Measurements from ENCODE around the gene NDUFS4.
"Not testable (repeated sequence)": the region's sequence is repeated elsewhere in the genome, so short reads cannot be mapped to it uniquely, and the experiment has no call there.

NDUFS4 gene

GRCh38 chr5:53674121-53674520, 113.7 kb downstream of the NDUFS4 start:
- DNase-seq: no peak

- no peak for DNase-seq
These were observed 117.2 kb downstream of the NDUFS4 start for GRCh38 chr5:53677632-53678031.

- DNase-seq: no peak
These were observed 118.7 kb downstream of the NDUFS4 start for GRCh38 chr5:53678981-53679660.

- no peak for DNase-seq
These were observed 120.6 kb downstream of the NDUFS4 start for GRCh38 chr5:53681079-53681478.

GRCh38 chr5:53691014-53691413, 130.6 kb downstream of the NDUFS4 start:
- DNase-seq: no peak

- DNase-seq: no peak
These were observed 134.1 kb downstream of the NDUFS4 start for GRCh38 chr5:53694520-53695022.

- not testable (repeated sequence) for DNase-seq
These were observed 150.0 kb downstream of the NDUFS4 start for GRCh38 chr5:53710405-53710804.

GRCh38 chr5:53712327-53712726, 151.9 kb downstream of the NDUFS4 start:
- DNase-seq: no peak

GRCh38 chr5:53713978-53714666, 153.7 kb downstream of the NDUFS4 start:
- DNase-seq: no peak

GRCh38 chr5:53714667-53715010, 154.2 kb downstream of the NDUFS4 start:
- no peak for DNase-seq

GRCh38 chr5:53726121-53726520, 165.7 kb downstream of the NDUFS4 start:
- no peak for DNase-seq

GRCh38 chr5:53730943-53731342, 170.5 kb downstream of the NDUFS4 start:
- no peak for DNase-seq
